Activated T-helper 1 cell treated with Interleukin-2 at 50 U/mL for 16 hours (primary cell): ENCODE data around the gene LYVE1.

Experiments used
- DNase-seq: peaks from one replicate; pipeline ENCODE4 v3.0.0-alpha.2; 2020; ENCODE audit warnings: low read depth

The LYVE1 gene

GRCh38 chr11:10522921-10523320, 45.5 kb downstream of the LYVE1 start:
- no peak for DNase-seq

DNA sequence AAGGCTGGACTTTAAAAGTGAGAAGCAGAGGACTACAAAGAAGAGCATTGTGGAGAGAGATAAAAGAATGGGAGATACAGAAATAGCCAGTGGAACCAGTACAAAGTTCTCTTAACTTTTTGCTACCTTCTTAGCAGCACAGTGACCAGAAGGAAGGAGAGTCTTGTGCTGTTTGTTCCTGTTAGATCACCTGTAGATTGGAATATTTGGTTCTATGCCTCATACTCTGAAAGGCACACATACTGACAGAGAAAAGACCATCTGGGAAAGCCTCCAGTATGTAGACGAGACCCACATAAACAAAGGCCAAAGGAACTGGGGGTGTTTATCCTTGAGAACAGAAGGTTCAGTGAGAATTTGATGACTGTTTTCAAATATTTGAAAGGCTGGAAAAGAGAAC, 46.2 kb downstream of the LYVE1 start:
- DNase-seq, result no peak

- DNase-seq, result no peak
Measured at GRCh38 chr11:10520562-10520961, 47.9 kb downstream of the LYVE1 start.

GRCh38 chr11:10519630-10520029, 48.8 kb downstream of the LYVE1 start:
- no peak for DNase-seq

DNA sequence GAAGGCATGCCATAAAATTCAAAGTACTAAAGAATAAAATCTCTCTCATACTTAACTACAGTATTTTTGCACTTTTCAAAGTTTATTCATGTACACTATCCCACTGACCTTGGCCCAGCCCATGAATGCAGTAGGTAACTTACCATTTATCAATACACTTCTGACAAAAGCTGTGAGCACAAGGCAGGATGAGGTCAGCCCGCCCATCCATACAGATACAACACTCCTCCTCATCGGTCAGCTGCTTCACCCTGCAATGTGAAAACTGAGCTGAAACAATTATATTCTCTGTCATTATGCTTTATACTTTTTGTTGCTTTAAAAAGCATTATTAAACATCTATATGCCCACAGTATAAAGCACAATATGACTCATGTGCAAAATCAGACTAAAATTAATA, 49.6 kb downstream of the LYVE1 start:
- no peak for DNase-seq

DNA sequence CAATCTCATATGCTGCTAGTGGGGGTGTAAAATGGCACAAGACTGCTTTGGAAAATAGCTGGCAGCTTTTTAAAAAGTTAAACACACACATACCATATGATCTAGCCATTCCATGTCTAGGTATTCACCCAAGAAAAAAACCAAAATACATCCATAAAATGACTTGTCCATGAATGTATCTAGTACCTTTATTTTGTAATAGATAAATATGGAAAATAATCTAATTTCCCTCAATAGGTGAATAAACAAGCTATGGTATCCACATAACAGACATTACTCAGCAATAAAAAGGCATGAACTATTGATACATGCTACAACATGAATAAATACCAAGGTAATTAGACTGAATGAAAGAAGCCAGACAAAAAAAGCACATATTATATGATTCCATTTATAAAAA, 50.3 kb downstream of the LYVE1 start:
- DNase-seq, result no peak

- DNase-seq, result no peak
Measured at GRCh38 chr11:10515418-10515817, 53.0 kb downstream of the LYVE1 start.

- DNase-seq, result no peak
Measured at GRCh38 chr11:10514709-10515108, 53.8 kb downstream of the LYVE1 start.

GRCh38 chr11:10514202-10514601, 54.3 kb downstream of the LYVE1 start:
- DNase-seq, result no peak

DNA sequence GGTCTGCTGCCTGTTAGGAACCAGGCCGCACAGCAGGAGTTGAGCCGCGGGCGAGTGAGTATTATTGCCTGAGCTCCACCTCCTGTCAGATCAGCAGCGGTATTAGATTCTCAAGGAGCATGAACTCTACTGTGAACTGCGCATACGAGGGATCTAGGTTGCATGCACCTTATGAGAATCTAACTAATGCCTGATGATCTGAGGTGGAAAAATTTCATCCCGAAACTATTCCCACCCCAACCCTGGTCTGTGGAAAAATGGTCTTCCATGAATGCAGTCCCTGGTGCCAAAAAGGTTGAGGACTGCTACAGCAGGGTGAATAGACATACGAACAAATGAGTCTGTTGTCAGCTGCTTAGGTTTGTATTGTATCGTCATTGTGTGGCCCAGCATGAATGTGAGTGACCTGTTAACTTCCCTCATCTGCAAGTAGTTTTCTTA, 57.3 kb downstream of the LYVE1 start:
- DNase-seq, result no peak
